GM11168 (cell line): ENCODE measurements around the gene WNK2.
"Not testable (repeated sequence)": the region's sequence is repeated elsewhere in the genome, so short reads cannot be mapped to it uniquely, and the experiment has no call there.

Source experiments
- in situ Hi-C: fragments of 300-500 bp; cut with MboI; formaldehyde crosslinking; loops from one replicate; pipeline ENCODE4 v1.12.0; 2022; ENCODE audit warnings: low sequenced_read_pairs; ENCODE audit not compliant: unreplicated experiment

WNK2 gene

GRCh38 chr9:93345643-93346230 is 161.8 kb downstream of the WNK2 start:
- in situ Hi-C loops, result no loop called here

- in situ Hi-C loops, result no loop called here
Observed at GRCh38 chr9:93346231-93347112, 162.5 kb downstream of the WNK2 start.

- in situ Hi-C loops, result not testable (repeated sequence)
Observed at GRCh38 chr9:93347371-93347975, 163.5 kb downstream of the WNK2 start.

- in situ Hi-C loops, result not testable (repeated sequence)
Observed at GRCh38 chr9:93353413-93354310, 169.7 kb downstream of the WNK2 start.

- in situ Hi-C loops, result no loop called here
Observed at GRCh38 chr9:93354451-93354850, 170.5 kb downstream of the WNK2 start.

- in situ Hi-C loops, result no loop called here
Observed at GRCh38 chr9:93355827-93356226, 171.9 kb downstream of the WNK2 start.

GRCh38 chr9:93357649-93358048 is 173.7 kb downstream of the WNK2 start:
- in situ Hi-C loops, result no loop called here

GRCh38 chr9:93359907-93360306 is 176.0 kb downstream of the WNK2 start:
- in situ Hi-C loops, result not testable (repeated sequence)

GRCh38 chr9:93361995-93362394 is 178.1 kb downstream of the WNK2 start:
- in situ Hi-C loops, result no loop called here

- in situ Hi-C loops, result no loop called here
Observed at GRCh38 chr9:93364734-93365426, 180.9 kb downstream of the WNK2 start.

- in situ Hi-C loops, result no loop called here
Observed at GRCh38 chr9:93365427-93366118, 181.6 kb downstream of the WNK2 start.

GRCh38 chr9:93366119-93366447 is 182.1 kb downstream of the WNK2 start:
- in situ Hi-C loops, result no loop called here

- in situ Hi-C loops, result not testable (repeated sequence)
Observed at GRCh38 chr9:93366486-93366885, 182.5 kb downstream of the WNK2 start.

- in situ Hi-C loops, result no loop called here
Observed at GRCh38 chr9:93368437-93368836, 184.5 kb downstream of the WNK2 start.

GRCh38 chr9:93369686-93370085 is 185.7 kb downstream of the WNK2 start:
- in situ Hi-C loops, result no loop called here
